Measurements from ENCODE around the gene PRAF2. TPM values are rescaled to one million over a fixed set of nuclear protein-coding genes. Genes with fewer than 3 reads are reported as not detected.
A peak's percentile ranks its signal among the peaks of the same experiment; 100 is the strongest.

The PRAF2 gene
- total RNA-seq, 1 experiment from 2014 or later = 22.1 TPM

- peak; percentile 99 for DNase-seq (ENCODE audit: low read depth)
Measured at GRCh38 chrX:49043220-49043986, 30.4 kb downstream of the PRAF2 start, which contains the start of gene TFE3. TSS of gene TFE3 (minus strand) at chrX:49043357. CDS start at chrX:49043226, 131 bp downstream.

GRCh38 chrX:49042581-49043219 lies 31.1 kb downstream of the PRAF2 start:
- DNase-seq (ENCODE audit: low read depth) = peak; percentile 1

GRCh38 chrX:49041744-49042580 lies 31.8 kb downstream of the PRAF2 start:
- peak; percentile 54 for DNase-seq (ENCODE audit: low read depth)

- DNase-seq (ENCODE audit: low read depth) = peak; percentile 30
Measured at GRCh38 chrX:49040376-49040955, 33.3 kb downstream of the PRAF2 start.

GRCh38 chrX:49039598-49040375 lies 34.0 kb downstream of the PRAF2 start:
- peak; percentile 93 for DNase-seq (ENCODE audit: low read depth)

GRCh38 chrX:49037883-49038475 lies 35.8 kb downstream of the PRAF2 start:
- peak; percentile 3 for DNase-seq (ENCODE audit: low read depth)

GRCh38 chrX:49030283-49030682 lies 43.5 kb downstream of the PRAF2 start:
- DNase-seq (ENCODE audit: low read depth) = no peak

GRCh38 chrX:49029876-49030275 lies 43.9 kb downstream of the PRAF2 start:
- DNase-seq (ENCODE audit: low read depth) = no peak

Small RNA genes within 50 kb of the gene (small RNA-seq; reads per million reads assigned to genes)
- gene RNU4-52P = not detected

Other genes starting within 250 kb of the PRAF2 start
- not detected in 2 replicates for gene ERAS, start 247.5 kb downstream of the PRAF2 start, total RNA-seq (2014; rRNA removed; shearing (Covaris generic))
- gene PCSK1N, start 238.4 kb downstream of the PRAF2 start, total RNA-seq (2014; rRNA removed; shearing (Covaris generic)) = not detected in 2 replicates
- 63.0 and 65.9 TPM in 2 replicates for gene TIMM17B, start 176.2 kb downstream of the PRAF2 start, total RNA-seq (2014; rRNA removed; shearing (Covaris generic))
- 80.8 and 109 TPM in 2 replicates for gene PQBP1, start 176.1 kb downstream of the PRAF2 start, total RNA-seq (2014; rRNA removed; shearing (Covaris generic))
- gene SLC35A2, start 162.4 kb downstream of the PRAF2 start, total RNA-seq (2014; rRNA removed; shearing (Covaris generic)) = 19.4 and 30.6 TPM in 2 replicates
- gene PIM2, start 155.0 kb downstream of the PRAF2 start, total RNA-seq (2014; rRNA removed; shearing (Covaris generic)) = 0.03 and 0.16 TPM in 2 replicates
- gene OTUD5, start 116.4 kb downstream of the PRAF2 start, total RNA-seq (2014; rRNA removed; shearing (Covaris generic)) = 30.0 and 31.7 TPM in 2 replicates
- 0.23 and 0.42 TPM in 2 replicates for gene KCND1, start 102.2 kb downstream of the PRAF2 start, total RNA-seq (2014; rRNA removed; shearing (Covaris generic))
- 11.9 and 13.9 TPM in 2 replicates for gene GRIPAP1, start 71.7 kb downstream of the PRAF2 start, total RNA-seq (2014; rRNA removed; shearing (Covaris generic))
- 52.6 and 65.8 TPM in 2 replicates for gene TFE3, start 30.6 kb downstream of the PRAF2 start, total RNA-seq (2014; rRNA removed; shearing (Covaris generic))
- gene CCDC120, start 15.0 kb downstream of the PRAF2 start, total RNA-seq (2014; rRNA removed; shearing (Covaris generic)) = 0.14 TPM in 1 of 2 replicates, not detected in the other
- 40.7 and 45.2 TPM in 2 replicates for gene WDR45, start 5.9 kb upstream of the PRAF2 start, total RNA-seq (2014; rRNA removed; shearing (Covaris generic))
- gene GPKOW, start 49.7 kb upstream of the PRAF2 start, total RNA-seq (2014; rRNA removed; shearing (Covaris generic)) = 27.6 and 30.2 TPM in 2 replicates
- gene MAGIX, start 88.8 kb upstream of the PRAF2 start, total RNA-seq (2014; rRNA removed; shearing (Covaris generic)) = 0.13 TPM in 1 of 2 replicates, not detected in the other
- gene PLP2, start 97.9 kb upstream of the PRAF2 start, total RNA-seq (2014; rRNA removed; shearing (Covaris generic)) = 126 and 199 TPM in 2 replicates
- 4.3 and 5.6 TPM in 2 replicates for gene PRICKLE3, start 112.4 kb upstream of the PRAF2 start, total RNA-seq (2014; rRNA removed; shearing (Covaris generic))
- gene SYP, start 126.2 kb upstream of the PRAF2 start, total RNA-seq (2014; rRNA removed; shearing (Covaris generic)) = 0.23 and 0.70 TPM in 2 replicates
- gene CACNA1F, start 159.3 kb upstream of the PRAF2 start, total RNA-seq (2014; rRNA removed; shearing (Covaris generic)) = not detected in 2 replicates
- gene CCDC22, start 161.5 kb upstream of the PRAF2 start, total RNA-seq (2014; rRNA removed; shearing (Covaris generic)) = 9.8 and 13.1 TPM in 2 replicates
- gene FOXP3, start 190.7 kb upstream of the PRAF2 start, total RNA-seq (2014; rRNA removed; shearing (Covaris generic)) = not detected in 2 replicates
- 0.30 and 0.53 TPM in 2 replicates for gene PPP1R3F, start 195.8 kb upstream of the PRAF2 start, total RNA-seq (2014; rRNA removed; shearing (Covaris generic))
- gene GAGE10, start 229.6 kb upstream of the PRAF2 start, total RNA-seq (2014; rRNA removed; shearing (Covaris generic)) = not detected in 2 replicates
- gene GAGE12J, start 248.0 kb upstream of the PRAF2 start, total RNA-seq (2014; rRNA removed; shearing (Covaris generic)) = 0.69 TPM in 1 of 2 replicates, not detected in the other